ENCODE measurements around the gene FNIP2.
"Not testable (repeated sequence)": the region's sequence is repeated elsewhere in the genome, so short reads cannot be mapped to it uniquely, and the experiment has no call there.

FNIP2 gene

GRCh38 chr4:158796370-158797140 is 27.7 kb downstream of the FNIP2 start:
- DNase-seq, result no peak

DNA sequence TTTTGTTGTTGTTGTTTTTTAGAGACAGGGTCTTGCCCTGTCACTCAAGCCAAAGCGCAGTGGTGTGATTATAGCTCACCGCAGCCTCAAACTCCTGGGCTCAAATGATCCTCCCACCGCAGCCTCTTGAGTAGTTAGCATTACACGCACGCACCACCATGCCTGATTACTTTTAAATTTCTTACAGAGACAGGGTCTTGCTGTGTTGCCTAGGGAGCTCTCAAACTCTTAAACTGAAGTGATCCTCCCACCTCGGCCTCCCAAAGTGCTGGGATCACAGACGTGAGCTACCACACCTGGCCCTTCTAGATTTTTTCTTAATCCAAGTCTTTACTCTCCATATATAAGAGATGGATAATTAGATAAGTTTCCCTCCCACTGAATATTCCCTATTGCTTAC is 29.2 kb downstream of the FNIP2 start:
- no peak for DNase-seq

GRCh38 chr4:158799013-158799770 is 30.4 kb downstream of the FNIP2 start:
- no peak for DNase-seq

- no peak for DNase-seq
These were observed 31.0 kb downstream of the FNIP2 start for GRCh38 chr4:158799856-158800255.

DNA sequence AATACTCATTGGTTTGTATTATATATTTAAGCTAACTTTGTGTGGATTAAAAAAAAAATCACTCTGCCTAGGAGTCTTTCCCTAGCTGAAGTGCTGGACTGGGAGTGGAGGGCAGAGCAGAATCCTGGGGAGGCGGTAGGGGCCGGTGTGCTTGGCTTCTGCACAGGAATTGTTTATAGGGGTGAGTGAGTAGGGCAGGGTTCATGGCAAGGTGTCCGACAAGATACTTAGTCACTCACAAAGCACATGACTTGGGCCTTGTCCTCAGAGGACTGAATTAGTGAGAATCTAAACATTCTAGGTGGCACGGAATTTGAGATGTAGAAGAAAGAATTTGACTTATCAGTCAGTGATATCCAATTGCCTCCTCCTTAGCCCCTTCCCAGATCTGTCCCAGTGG is 32.2 kb downstream of the FNIP2 start:
- no peak for DNase-seq

DNA sequence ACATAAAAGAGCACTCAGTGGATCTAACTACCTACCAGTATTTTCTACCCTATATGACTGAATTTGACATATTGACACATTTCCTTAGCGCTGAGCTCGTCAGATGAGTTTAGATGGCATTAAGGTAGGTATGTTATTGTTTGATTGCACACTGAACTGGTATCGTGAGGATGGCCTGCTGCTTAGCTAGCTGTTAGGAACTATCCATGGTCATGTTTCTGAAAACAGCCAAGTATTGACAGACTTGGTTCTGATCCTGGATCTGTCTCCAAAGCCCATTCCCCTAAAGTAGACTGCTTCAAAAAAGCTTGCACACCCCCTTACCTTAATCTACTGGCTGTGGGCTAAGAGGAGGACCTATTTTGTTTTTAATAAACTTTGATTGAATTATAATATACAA is 32.9 kb downstream of the FNIP2 start:
- DNase-seq, result no peak

DNA sequence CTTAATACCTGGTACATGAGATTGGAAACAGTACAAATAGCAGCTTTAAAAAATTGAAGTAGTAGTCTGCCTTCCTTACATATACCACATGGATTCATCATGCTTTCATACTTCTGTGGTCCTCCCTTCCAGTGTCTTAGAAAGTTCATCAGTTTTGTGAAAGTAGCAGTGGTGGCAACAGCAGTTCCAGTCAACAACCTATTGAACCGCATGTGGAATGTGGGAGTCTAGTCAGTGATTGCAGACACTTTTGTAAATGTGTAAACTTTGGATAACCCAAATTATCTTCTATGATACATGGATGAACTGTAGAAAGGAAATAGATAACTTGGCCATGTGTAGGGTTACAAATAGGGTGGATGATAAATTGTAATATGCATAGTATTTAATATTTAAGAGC is 34.1 kb downstream of the FNIP2 start:
- DNase-seq, result no peak

DNA sequence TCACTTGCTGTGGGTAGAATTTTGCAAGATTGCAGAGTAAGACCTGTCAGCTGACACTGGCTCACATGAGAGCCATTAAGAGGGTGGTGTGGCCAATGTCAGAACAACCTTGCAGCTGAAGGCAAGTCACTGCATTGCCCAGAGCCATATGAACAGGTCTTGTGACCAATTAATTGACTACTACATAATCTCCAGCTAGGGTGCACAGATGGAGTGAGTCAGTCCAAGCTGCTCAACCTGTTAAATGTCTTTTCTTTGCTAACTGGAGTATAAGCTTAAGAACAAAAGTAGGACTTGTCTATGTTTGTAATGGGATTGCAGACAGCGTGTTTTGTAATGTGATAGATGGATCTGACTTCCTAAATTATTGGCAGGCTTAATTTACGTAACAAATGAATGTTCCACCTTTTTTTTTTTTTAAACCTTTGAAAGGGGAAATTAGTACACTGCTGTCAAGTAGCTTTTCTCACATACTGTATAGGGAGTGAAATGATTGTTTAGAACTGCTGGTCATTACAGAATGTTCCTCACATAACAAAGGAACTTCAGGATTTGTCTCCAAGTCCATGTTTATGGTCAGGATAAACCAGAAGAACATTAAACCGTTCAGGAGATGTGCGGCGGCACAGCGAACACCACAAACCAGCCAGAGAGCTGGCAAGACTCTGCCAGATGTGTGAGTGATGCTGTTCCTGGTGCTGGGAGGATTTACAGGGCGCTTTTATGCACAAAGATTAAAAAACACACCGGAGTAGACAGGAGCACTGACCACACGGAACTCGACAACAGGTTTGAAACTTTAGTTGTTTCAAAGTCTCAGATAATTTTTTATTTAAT is 37.0 kb downstream of the FNIP2 start:
- DNase-seq, result no peak

DNA sequence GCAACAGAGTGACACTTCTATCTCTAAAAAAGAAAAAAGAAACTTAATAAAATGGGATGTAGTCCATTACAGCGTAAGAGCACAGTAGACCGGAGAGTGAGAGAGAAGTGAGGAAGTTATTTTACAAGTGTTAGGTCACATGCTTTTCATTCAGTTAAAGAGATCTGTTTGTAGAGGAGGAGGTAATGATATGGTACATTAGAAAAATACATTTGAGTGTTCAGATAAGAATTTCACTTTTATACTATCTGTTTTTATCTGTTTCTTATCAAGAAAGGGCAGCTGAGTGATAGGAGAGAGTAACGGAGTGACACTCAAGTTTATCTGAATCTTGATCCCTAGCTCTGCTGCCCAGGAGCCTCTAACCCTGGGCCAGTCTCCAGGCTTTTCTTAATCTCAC is 38.9 kb downstream of the FNIP2 start:
- DNase-seq, result no peak

GRCh38 chr4:158808399-158808798 is 39.6 kb downstream of the FNIP2 start:
- DNase-seq, result no peak

DNA sequence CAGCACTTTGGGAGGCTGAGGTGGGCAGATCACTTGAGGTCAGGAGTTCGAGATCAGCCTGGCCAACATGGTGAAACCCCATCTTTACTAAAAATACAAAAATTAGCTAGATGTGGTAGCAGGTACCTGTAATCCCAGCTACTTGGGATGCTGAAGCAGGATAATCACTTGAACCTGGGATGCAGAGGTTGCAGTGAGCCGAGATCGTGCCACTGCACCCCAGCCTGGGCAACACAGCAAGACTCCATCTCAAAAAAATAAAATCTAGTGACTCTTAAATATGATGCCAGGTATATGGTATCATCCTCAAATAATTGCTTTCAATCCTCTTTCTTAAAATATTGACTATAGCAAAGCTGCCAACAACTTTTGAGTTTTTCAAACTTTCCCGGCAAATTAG is 40.4 kb downstream of the FNIP2 start:
- not testable (repeated sequence) for DNase-seq

DNA sequence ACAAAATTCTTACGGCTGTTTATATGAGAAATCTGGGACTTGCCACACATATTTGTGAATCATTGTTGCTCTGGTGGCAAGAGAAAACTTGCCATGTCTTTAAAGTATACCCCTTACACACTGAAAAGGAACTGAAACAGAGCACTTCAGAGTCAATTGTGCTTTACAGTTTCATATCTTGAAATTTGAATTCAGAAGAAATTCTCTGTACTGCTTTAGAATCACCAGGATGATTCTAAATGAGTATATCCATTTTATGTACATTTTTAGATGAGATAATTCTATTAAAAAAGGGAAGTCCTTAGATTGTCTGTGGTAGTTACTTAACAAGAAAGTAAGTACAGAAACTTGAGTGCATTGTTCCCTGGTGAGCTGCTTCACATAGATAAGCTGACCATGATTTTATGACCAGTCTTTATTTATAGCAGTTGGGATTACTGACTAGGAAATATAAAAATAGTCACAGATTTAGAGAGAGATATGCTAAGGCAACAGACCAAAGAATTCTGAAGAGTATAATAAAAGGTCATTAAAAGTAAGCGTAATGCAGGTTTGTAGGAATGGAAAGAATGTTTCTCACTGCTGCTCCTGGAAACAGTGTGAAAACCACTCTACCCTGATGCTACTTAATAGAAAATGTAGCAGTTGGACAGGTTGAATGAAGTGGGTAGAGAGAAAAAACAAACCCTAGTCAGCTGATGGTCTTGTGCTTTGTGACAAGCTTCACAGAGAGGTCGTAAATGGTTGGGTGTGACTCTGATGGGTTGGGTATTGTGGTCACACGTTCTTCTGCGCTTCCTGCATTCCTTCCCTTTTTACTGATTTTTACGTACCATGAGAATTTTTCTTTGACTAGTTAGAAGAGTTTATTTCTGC is 41.0 kb downstream of the FNIP2 start:
- no peak for DNase-seq

GRCh38 chr4:158810487-158811215 is 41.8 kb downstream of the FNIP2 start:
- no peak for DNase-seq

DNA sequence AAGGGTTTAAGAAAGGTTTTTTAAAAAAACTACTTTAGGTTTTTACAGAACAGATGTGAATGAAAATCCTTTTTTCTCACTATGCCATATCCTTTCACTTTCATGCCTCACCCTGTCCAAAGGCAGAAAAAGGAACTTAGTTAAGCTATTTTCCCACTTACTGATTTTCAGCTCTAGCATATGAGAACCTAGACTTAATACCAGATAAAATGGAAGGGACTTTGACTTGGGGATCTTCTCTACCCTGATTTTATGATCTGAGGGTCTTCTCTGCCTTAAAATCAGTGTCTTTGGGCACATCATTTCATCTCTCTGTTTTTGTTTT is 42.4 kb downstream of the FNIP2 start:
- DNase-seq, result no peak

DNA sequence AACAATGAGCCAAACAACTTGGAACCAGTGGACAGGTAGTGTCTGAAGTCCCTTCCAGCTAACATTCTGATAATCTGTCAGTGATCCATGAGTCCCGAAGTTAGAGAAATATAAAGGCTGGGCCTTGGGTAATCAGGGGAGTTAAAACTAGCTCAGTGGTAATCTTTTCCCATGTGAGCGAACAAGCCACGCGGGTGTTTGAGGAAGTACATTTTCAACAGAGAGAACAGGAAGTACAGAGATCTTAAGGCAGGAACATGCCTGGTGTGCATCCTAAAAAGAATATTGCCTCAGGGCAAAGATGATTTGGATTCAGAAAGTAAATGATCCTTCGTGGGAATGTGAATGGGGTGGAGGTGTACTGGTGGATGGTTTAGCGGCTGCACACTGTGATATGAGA is 42.9 kb downstream of the FNIP2 start:
- DNase-seq, result no peak

DNA sequence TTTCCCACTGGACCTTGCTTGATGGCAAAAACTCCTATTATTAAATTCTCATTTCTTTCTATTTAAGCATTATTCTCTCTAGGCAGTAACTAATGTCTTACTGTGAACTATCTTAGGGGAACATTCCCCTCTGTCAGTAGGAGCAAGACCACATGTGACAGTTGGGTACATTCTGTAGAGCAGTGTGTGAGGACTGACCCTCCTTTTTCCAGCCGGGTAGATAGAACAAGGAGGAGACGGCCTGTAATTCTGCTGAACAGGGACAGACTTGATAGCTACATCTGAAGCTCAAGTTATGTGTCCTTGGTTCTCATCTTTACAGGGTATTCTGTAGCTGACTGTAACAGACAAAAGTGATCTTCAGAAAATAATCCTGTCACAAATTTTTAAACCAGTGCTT is 43.3 kb downstream of the FNIP2 start:
- no peak for DNase-seq

GRCh38 chr4:158812543-158812942 is 43.7 kb downstream of the FNIP2 start:
- DNase-seq, result no peak

GRCh38 chr4:158813113-158813512 is 44.3 kb downstream of the FNIP2 start:
- no peak for DNase-seq

GRCh38 chr4:158814207-158814606 is 45.4 kb downstream of the FNIP2 start:
- no peak for DNase-seq

DNA sequence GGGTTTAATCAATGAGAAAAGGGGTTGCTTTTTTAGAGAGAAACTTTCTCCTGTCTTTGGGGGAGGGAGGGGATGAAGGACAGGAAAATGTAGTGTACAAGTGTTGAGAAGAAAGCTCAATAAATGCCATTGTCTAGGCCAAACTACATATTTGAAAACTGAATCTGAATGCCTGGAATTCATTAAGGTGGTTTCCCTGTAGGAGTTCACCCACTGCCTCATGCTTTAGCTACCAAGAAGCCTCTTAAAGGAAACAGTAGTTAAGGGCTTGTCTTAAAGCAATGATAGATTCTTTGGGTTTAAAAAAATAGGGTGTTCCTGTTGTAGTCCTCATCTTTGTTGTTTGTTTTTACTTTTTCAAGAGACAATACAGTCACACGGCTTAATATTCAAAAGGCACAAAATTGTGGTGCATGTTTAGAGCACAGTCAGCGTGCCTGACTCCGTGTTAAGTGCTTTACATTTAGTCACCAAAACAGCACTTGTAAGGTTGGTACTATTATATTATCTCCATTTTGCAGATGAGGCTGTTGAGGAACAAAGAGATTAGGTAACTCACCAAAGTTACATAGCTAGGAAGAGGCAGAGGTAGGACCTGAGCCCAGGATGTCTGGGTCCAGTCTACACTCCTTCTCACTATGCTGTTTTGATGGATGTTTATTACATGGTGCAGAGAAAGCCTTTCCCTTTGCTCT is 46.0 kb downstream of the FNIP2 start:
- DNase-seq, result no peak

DNA sequence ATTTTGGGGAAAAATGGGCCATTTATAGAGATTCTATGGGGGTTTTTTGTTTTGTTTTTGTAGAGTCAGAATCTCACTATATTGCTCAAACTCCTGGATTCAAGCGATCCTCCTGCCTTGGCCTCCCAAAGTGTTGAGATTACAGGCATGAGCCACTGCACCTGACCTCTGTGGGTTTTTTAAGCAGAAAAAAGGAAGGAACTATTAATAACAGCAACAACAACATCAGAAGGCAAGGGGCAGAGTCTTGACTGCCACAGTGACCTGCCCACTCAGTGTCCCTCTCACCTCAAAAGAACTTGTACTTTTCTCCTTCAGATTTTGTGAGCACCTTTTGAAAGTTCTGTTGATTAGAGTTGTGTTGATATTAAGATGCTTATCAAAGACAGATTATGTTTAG is 48.1 kb downstream of the FNIP2 start:
- DNase-seq, result no peak

Measured in effector CD4-positive, alpha-beta T cell (primary cell).